Vagina (tissue), 2 donors: ENCODE data around the gene AGAP3.

ENCODE experiments used
- POLR2A ChIP-seq, 2 donors: fragments of 450-650 bp; IDR thresholded peaks; one replicate each; pipeline ENCODE4 v1.6.1; 2017; ENCODE audit warnings: antibody characterized with exemption in 2 of 2, mild to moderate bottlenecking in 2 of 2, moderate library complexity in 2 of 2
- TF ChIP-seq, protein P1 (sequence below), 3 experiments: fragments of 450-650 bp in 2 of 3; fragments of 200-600 bp in 1 of 3; sonication (generic) in 1 of 3; IDR thresholded peaks; one replicate each; pipeline ENCODE4 v1.5.1; 2017 to 2019; ENCODE audit warnings: antibody characterized with exemption in 3 of 3, mild to moderate bottlenecking in 2 of 3, moderate library complexity in 2 of 3

DNA sequence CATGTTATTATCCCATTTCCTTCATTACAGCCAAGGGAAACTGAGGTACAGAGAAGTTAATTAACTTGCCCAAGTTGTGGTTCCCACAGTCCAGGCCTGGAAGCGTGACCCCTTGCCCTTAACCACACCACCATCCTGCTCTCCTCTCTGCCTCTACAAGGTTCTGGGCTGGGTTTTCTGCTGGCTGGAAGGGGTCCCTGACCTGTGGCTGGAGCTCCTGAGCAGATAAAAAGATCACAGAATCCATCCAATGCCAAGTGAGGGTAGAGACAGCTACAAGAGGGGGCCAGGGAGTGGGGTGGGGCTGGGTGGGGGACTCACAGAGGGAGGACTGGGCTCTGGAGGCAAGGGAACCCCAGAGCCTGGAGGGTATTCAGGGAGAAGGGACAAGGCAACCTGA lies 91.0 kb downstream of the AGAP3 start:
- TF ChIP-seq, protein P1, sequence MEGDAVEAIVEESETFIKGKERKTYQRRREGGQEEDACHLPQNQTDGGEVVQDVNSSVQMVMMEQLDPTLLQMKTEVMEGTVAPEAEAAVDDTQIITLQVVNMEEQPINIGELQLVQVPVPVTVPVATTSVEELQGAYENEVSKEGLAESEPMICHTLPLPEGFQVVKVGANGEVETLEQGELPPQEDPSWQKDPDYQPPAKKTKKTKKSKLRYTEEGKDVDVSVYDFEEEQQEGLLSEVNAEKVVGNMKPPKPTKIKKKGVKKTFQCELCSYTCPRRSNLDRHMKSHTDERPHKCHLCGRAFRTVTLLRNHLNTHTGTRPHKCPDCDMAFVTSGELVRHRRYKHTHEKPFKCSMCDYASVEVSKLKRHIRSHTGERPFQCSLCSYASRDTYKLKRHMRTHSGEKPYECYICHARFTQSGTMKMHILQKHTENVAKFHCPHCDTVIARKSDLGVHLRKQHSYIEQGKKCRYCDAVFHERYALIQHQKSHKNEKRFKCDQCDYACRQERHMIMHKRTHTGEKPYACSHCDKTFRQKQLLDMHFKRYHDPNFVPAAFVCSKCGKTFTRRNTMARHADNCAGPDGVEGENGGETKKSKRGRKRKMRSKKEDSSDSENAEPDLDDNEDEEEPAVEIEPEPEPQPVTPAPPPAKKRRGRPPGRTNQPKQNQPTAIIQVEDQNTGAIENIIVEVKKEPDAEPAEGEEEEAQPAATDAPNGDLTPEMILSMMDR (IDR thresholded peaks at IDR 0.05) = no peak
- no peak for TF ChIP-seq POLR2A (IDR thresholded peaks at IDR 0.05)
